Testis (tissue), 3 donors: Measurements from ENCODE around the gene HAPLN2. TPM values are rescaled to one million over a fixed set of nuclear protein-coding genes. Genes with fewer than 3 reads are reported as not detected.

Experiments used
- DNase-seq: peaks from one replicate; pipeline ENCODE4 v3.0.0-alpha.2; 2019
- H3K27ac ChIP-seq, 2 donors: fragments of 200-600 bp; sonication (generic); one replicate each; pipeline ENCODE4 v1.5.1; 2019
- H3K27me3 ChIP-seq: fragments of 200-600 bp; sonication (generic); one replicate; pipeline ENCODE4 v1.5.1; 2019
- H3K36me3 ChIP-seq: fragments of 200-600 bp; sonication (generic); one replicate; pipeline ENCODE4 v1.5.1; 2017; ENCODE audit warnings: low read depth; ENCODE audit errors: missing control alignments
- H3K4me1 ChIP-seq: fragments of 200-600 bp; sonication (generic); one replicate; pipeline ENCODE4 v1.5.1; 2019
- H3K4me3 ChIP-seq, 2 donors: fragments of 200-600 bp; sonication (generic); one replicate each; pipeline ENCODE4 v1.5.1; 2017 to 2019
- H3K9me3 ChIP-seq: fragments of 200-600 bp; sonication (generic); one replicate; pipeline ENCODE4 v1.5.1; 2017
- CTCF ChIP-seq, 3 experiments: fragments of 450-650 bp in 2 of 3; fragments of 200-600 bp in 1 of 3; sonication (generic) in 1 of 3; IDR thresholded peaks; one replicate each; pipeline ENCODE4 v1.5.1; 2016 to 2019; ENCODE audit warnings: antibody characterized with exemption in 3 of 3, mild to moderate bottlenecking in 2 of 3, moderate library complexity in 1 of 3
- POLR2A ChIP-seq: fragments of 450-650 bp; IDR thresholded peaks from one replicate; pipeline ENCODE4 v1.6.1; 2017; ENCODE audit warnings: antibody characterized with exemption, mild to moderate bottlenecking, moderate library complexity
- WGBS, 2 donors: methylation state at CpG; one replicate each; pipeline ENCODE4 v1.1.5; 2018; 5-methylcytosine and 5-hydroxymethylcytosine counted together
- intact Hi-C: fragments of 100-400 bp; cut with DNase I; formaldehyde crosslinking; loops from one replicate; pipeline ENCODE4 v1.15.1; 2023; ENCODE audit warnings: low total_unique reads
- polyA plus RNA-seq: library from polyadenylated mRNA; stranded (reverse); fragments of 350-450 nt; fragmentation: Illumina TruSeq; extraction: RNeasy Lipid Tissue Mini Kit (QIAGEN cat#74804); gene quantifications from one replicate; pipeline ENCODE4 v1.2.3, GENCODE V29; 2014; ENCODE audit warnings: low read depth, low replicate concordance; ENCODE audit not compliant: insufficient read depth
- total RNA-seq, 2 donors: library from RNA; depleted of rRNA; stranded (reverse); fragments of >200 nt; gene quantifications; one replicate each; pipeline ENCODE4 v1.2.3, GENCODE V29; 2016

The HAPLN2 gene
- total and polyA plus RNA-seq, 3 donors from 2014 or later: 1.5 to 6.0 (median 5.5) TPM

GRCh38 chr1:156658945-156659574, 39.8 kb downstream of the HAPLN2 start:
- intact Hi-C loops: loop anchor here (10.0 kb wide), 1 partner anchor 74 kb away; no protein-coding TSS in a partner anchor
- H3K4me3 ChIP-seq: no peak overlapping the region
- no peaks in the 10 kb centered on the region for H3K27me3 ChIP-seq
- H3K4me1 ChIP-seq: peaks cover 60% of the 10 kb centered on the region
- TF ChIP-seq CTCF (IDR thresholded peaks at IDR 0.05) (no peak), POLR2A (no peak)
- DNase-seq: no peak
- H3K9me3 ChIP-seq: no peaks in the 10 kb centered on the region
- H3K27ac ChIP-seq: no peak overlapping the region
- no peaks in the 10 kb centered on the region for H3K36me3 ChIP-seq
- WGBS, 2 donors: 81 to 83% methylated on average over 9 to 10 of the region's 10 CpGs

- Histone ChIP-seq H3K27me3 (no peaks in the 10 kb centered on the region), H3K36me3 (no peaks in the 10 kb centered on the region), H3K4me1 (peaks cover 66% of the 10 kb centered on the region), H3K9me3 (no peaks in the 10 kb centered on the region), H3K4me3 (peak overlapping the region in 1 of 2 donors; percentile 23), H3K27ac (peak overlapping the region; percentile 68 to 69)
- 13 to 19% methylated on average over 6 of the region's 6 CpGs for WGBS, 2 donors
- intact Hi-C loops: loop anchor here (10.0 kb wide), 1 partner anchor 75 kb away; no protein-coding TSS in a partner anchor
- TF ChIP-seq CTCF (IDR thresholded peaks at IDR 0.05) (no peak), POLR2A (no peak)
- no peak for DNase-seq
Measured at GRCh38 chr1:156659661-156659987, 40.4 kb downstream of the HAPLN2 start.

GRCh38 chr1:156659988-156660751, 41.0 kb downstream of the HAPLN2 start:
- intact Hi-C loops: loop anchor here (10.0 kb wide), 1 partner anchor 75 kb away; no protein-coding TSS in a partner anchor
- DNase-seq: peak; percentile 97
- Histone ChIP-seq H3K27me3 (no peaks in the 10 kb centered on the region), H3K36me3 (no peaks in the 10 kb centered on the region), H3K27ac (peak overlapping the region; percentile 68 to 69), H3K4me1 (peaks cover 72% of the 10 kb centered on the region), H3K4me3 (peak overlapping the region in 1 of 2 donors; percentile 23), H3K9me3 (no peaks in the 10 kb centered on the region)
- 4 to 5% methylated on average over 36 to 37 of the region's 38 CpGs for WGBS, 2 donors
- TF ChIP-seq POLR2A (no peak), CTCF (IDR thresholded peaks at IDR 0.05) (peak; percentile 99)

GRCh38 chr1:156660752-156661112, 41.5 kb downstream of the HAPLN2 start:
- H3K36me3 ChIP-seq: no peaks in the 10 kb centered on the region
- H3K9me3 ChIP-seq: no peaks in the 10 kb centered on the region
- WGBS, 2 donors: 55 to 62% methylated on average over 2 of the region's 2 CpGs
- TF ChIP-seq CTCF (IDR thresholded peaks at IDR 0.05) (no peak), POLR2A (no peak)
- H3K4me3 ChIP-seq: no peak overlapping the region
- H3K27ac ChIP-seq: peak overlapping the region; percentile 68 to 69
- no peaks in the 10 kb centered on the region for H3K27me3 ChIP-seq
- peaks cover 77% of the 10 kb centered on the region for H3K4me1 ChIP-seq
- DNase-seq: no peak
- intact Hi-C loops: no loop called here
